Transverse colon (tissue), 3 donors: Measurements from ENCODE around the gene DYNC2LI1.

Experiments
- CTCF ChIP-seq, 5 experiments: fragments of 200-600 bp in 3 of 5; fragments of 450-650 bp in 2 of 5; sonication (generic) in 3 of 5; IDR thresholded peaks; 1 replicate in 2 of 5; 2 replicates in 3 of 5; pipeline ENCODE4 v1.5.1; 2016 to 2017; ENCODE audit warnings: antibody characterized with exemption in 5 of 5, inconsistent platforms in 3 of 5, mild to moderate bottlenecking in 2 of 5, moderate library complexity in 1 of 5
- EP300 ChIP-seq: sonication (generic); formaldehyde crosslinking; IDR thresholded peaks from one replicate; pipeline ENCODE4 v1.6.1; 2017; ENCODE audit warnings: antibody characterized with exemption, low read depth

- no peak for TF ChIP-seq CTCF (IDR thresholded peaks at IDR 0.05)
- no peak for TF ChIP-seq EP300
These were observed 17.4 kb downstream of the DYNC2LI1 start for GRCh38 chr2:43791035-43791765.
